AG09309 (cell line): ENCODE measurements around the gene ITFG2.

Experiments used
- DNase-seq: peaks from one replicate; pipeline ENCODE4 v3.0.0-alpha.2; 2010; ENCODE audit warnings: low read depth
- H3K4me3 ChIP-seq: 2 replicates; pipeline ENCODE4 v1.5.1; 2011; ENCODE audit warnings: mild to moderate bottlenecking, low read depth, low read length, moderate library complexity; ENCODE audit not compliant: control insufficient read depth
- TF ChIP-seq, protein P1 (sequence below): IDR thresholded peaks from 2 replicates; pipeline ENCODE4 v1.5.1; 2011; ENCODE audit warnings: mild to moderate bottlenecking, low read depth, low read length, inconsistent platforms; ENCODE audit not compliant: insufficient read depth, control insufficient read depth; ENCODE audit errors: missing control alignments

Gene ITFG2

DNA sequence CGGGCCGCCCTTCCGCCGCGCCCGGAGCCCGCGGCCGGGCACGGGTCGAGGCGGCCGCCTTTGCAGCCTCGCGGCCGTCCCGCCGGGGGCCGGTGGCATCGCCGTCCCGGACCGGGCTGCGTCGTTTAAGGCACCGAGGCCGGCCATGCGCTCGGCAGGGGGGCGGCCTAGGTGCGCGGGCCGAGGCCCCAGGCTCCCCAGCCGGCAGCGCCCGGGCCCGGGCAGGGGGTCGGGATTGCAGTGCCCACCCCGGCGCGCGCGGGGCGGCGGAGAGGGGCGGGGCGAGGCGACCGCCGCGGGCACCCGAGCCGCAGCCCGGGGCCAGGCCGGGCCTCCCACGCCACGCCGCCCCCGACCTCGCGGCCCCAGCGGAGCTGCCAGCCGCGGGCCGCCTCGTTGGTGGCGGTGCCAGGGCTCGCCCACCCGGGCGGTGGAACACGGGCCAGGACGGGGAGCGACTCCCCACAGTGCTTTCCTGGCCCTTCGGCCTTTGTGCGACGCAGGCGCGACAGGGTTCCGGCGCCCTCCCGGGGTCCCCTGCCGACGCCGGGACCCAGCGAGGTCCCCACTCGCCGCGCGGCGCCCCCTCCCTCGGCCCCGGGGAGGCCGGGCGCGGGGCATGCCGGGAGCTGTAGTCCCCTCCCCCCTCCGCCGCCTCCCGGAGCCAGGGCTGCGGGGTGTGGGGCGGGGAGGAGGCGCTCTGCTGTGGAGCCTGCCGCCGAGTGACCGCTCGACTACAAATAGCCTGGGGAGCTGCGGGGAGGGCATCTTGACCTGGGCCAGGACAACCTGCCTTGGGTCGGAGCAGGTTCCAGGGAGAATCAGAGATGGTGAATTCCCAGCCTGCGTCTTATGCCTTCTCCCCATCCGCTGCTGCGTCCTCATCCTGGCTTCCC is 16.9 kb upstream of the ITFG2 start:
- peak overlapping the region; percentile 59 for H3K4me3 ChIP-seq
- TF ChIP-seq, protein P1, sequence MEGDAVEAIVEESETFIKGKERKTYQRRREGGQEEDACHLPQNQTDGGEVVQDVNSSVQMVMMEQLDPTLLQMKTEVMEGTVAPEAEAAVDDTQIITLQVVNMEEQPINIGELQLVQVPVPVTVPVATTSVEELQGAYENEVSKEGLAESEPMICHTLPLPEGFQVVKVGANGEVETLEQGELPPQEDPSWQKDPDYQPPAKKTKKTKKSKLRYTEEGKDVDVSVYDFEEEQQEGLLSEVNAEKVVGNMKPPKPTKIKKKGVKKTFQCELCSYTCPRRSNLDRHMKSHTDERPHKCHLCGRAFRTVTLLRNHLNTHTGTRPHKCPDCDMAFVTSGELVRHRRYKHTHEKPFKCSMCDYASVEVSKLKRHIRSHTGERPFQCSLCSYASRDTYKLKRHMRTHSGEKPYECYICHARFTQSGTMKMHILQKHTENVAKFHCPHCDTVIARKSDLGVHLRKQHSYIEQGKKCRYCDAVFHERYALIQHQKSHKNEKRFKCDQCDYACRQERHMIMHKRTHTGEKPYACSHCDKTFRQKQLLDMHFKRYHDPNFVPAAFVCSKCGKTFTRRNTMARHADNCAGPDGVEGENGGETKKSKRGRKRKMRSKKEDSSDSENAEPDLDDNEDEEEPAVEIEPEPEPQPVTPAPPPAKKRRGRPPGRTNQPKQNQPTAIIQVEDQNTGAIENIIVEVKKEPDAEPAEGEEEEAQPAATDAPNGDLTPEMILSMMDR = no peak
- DNase-seq = no peak

DNA sequence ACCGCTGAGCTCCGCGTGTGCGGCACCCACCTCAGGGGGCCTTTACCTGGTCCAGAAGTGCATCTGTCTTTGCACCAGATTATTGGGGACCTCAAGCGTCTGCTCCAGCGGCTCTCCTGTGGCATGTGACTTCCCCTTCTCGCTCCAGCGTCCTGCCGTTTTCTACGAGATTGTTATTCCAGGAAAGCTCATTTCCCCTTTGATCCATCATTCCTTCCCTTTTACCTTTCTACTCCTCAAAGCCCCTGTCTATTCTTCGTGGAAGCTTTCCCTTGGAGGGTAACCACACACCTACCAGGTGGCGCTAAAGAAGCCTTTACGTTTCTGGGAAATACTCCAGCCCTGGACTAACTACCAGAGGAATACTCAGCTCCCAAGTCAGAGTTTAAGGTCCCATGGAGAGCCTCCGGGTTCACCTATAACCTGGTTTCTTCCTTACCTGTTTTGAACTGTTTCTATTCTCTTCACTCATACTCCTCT is 16.2 kb upstream of the ITFG2 start:
- TF ChIP-seq, protein P1 = no peak
- no peak for DNase-seq

DNA sequence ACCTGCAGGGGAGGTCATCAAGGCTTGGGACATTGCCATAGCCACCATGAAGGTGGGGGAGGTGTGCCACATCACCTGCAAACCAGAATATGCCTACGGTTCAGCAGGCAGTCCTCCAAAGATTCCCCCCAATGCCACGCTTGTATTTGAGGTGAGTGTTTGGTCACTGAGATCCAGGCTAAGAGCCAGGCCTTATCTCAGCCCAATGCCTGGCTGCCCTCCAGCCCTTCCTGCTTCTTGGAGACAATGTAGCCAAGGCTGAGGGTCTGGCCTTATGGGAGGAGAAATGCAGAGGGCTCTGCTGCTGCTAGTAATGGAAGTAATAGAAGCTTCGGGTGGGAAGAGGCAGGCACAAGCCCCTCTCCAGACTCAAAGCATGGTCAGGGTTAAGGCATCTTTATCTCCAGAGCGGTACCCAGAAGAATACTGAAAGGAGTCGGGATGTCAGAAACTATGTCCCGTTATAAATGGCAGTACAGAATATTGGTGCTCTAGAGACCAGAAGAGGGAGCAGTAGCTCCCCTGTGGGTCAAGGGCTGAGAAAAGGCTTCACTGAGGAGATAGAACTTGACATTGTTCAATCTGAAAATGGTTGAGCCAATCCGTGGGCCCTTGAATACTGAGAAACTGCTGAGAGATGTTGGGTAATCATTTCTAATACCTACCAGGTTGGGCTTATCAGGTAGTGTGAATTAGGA is 14.6 kb upstream of the ITFG2 start:
- no peak overlapping the region for H3K4me3 ChIP-seq
- TF ChIP-seq, protein P1 = peak; percentile 10
- DNase-seq = no peak

More for the DNA sequence above, 16.2 kb upstream of the ITFG2 start:
- peak overlapping the region; percentile 59 for H3K4me3 ChIP-seq

DNA sequence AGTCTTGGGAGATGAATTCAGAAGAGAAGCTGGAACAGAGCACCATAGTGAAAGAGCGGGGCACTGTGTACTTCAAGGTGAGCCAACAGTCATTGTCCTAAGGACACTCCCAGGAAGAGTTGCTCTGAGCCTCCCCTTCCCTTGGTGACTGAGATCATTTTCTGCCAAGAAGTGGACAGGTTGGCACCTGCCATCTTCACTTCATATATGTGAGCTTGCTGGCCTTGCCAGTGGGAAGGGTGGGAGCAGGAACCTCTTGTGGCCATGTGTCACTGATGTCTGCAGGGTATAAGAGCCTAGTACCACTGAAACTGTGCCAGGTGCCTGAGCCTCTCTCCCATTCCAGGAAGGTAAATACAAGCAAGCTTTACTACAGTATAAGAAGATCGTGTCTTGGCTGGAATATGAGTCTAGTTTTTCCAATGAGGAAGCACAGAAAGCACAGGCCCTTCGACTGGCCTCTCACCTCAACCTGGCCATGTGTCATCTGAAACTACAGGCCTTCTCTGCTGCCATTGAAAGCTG is 12.4 kb upstream of the ITFG2 start:
- no peak for DNase-seq
- H3K4me3 ChIP-seq = no peak overlapping the region
- TF ChIP-seq, protein P1 = no peak

DNA sequence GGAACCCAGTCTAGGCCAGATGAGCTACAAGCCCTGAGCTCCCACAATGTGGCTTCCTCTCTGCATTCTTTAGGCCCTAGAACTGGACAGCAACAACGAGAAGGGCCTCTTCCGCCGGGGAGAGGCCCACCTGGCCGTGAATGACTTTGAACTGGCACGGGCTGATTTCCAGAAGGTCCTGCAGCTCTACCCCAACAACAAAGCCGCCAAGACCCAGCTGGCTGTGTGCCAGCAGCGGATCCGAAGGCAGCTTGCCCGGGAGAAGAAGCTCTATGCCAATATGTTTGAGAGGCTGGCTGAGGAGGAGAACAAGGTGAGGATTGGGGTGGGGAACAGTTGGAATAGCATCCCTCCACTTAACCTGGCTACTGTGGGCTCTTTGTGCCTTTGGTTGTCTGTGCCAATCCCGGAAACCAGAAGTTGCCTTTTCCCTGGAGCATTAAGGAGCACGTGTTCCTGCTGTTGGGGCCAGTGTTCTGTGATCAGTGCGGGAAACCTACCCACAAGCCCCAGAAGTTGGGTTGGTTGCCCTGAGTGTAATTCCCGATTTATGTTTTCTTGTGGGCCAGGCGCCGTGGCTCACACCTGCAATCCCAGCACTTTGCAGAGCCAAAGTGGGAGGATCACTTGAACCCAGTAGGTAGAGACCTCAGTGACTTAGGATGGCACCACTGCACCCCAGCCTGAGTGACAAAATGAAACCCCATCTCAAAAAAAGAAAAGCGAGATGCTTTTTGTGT is 11.3 kb upstream of the ITFG2 start:
- TF ChIP-seq, protein P1 = no peak
- DNase-seq = no peak
- no peak overlapping the region for H3K4me3 ChIP-seq
